Endothelial cell of umbilical vein (primary cell): ENCODE results near the gene HDHD5. TPM values are rescaled to one million over a fixed set of nuclear protein-coding genes. Genes with fewer than 3 reads are reported as not detected.

Experiments used
- BruUV-seq: library from RNA; stranded (reverse); fragments of 400-500 nt; replicated peaks from 2 replicates; lab custom pipeline; 2021; lab: Mats Ljungman, UMichigan
- CTCF ChIA-PET: fragments of 300-600, 350-600 bp; sonication (Branson Sonifier 250); formaldehyde crosslinking; loops from one replicate; lab custom pipeline; 2021; ENCODE audit warnings: antibody characterized with exemption, inconsistent platforms; lab: Charles Lee
- POLR2A ChIA-PET: fragments of 300-600, 350-600 bp; sonication (Branson Sonifier 250); formaldehyde crosslinking; loops from one replicate; lab custom pipeline; 2021; ENCODE audit warnings: antibody characterized with exemption, inconsistent platforms; lab: Charles Lee
- DNase-seq: peaks from one replicate; pipeline ENCODE4 v3.0.0-alpha.2; 2011; ENCODE audit warnings: low read depth, low spot score
- FAIRE-seq: peaks from 2 replicates; lab custom pipeline; 2011; peaks lifted over from hg19 to GRCh38; lab: Jason Lieb, UNC
- H2AFZ ChIP-seq: 2 replicates; pipeline ENCODE4 v1.6.0; 2012; ENCODE audit warnings: low read depth, low read length, control low read depth, inconsistent platforms
- H3K27ac ChIP-seq: 2 replicates; pipeline ENCODE4 v1.5.1; 2011; ENCODE audit warnings: low read depth, mild to moderate bottlenecking, control low read depth, low read length, moderate library complexity; ENCODE audit not compliant: insufficient read depth
- H3K27me3 ChIP-seq, 2 experiments: 2 replicates each; pipeline versions ENCODE4 v1.6.0 to v1.6.1; 2011; ENCODE audit warnings: low read length in 2 of 2, mixed read lengths in 1 of 2; ENCODE audit not compliant: control insufficient read depth in 2 of 2, insufficient read depth in 2 of 2
- H3K36me3 ChIP-seq, 2 experiments: 2 replicates in 1 of 2; 3 replicates in 1 of 2; pipeline ENCODE4 v1.5.1; 2011; ENCODE audit warnings: low read length in 2 of 2, mild to moderate bottlenecking in 1 of 2, moderate library complexity in 1 of 2; ENCODE audit not compliant: control insufficient read depth in 2 of 2, insufficient read depth in 2 of 2; ENCODE audit errors: extremely low read depth in 1 of 2
- H3K4me1 ChIP-seq: 3 replicates; pipeline ENCODE4 v1.5.1; 2011; ENCODE audit warnings: mild to moderate bottlenecking, low read length; ENCODE audit not compliant: control insufficient read depth, insufficient read depth; ENCODE audit errors: extremely low read depth
- H3K4me2 ChIP-seq: 2 replicates; pipeline ENCODE4 v1.6.1; 2011; ENCODE audit warnings: low read length, control low read depth, mixed read lengths; ENCODE audit not compliant: insufficient read depth
- H3K4me3 ChIP-seq, 3 experiments: fragments of 200-600 bp in 1 of 3; sonication (generic), shearing (Covaris generic) in 1 of 3; replicated peaks in 1 of 3; 2 replicates each; pipeline ENCODE4 v1.5.1; 2011 to 2016; ENCODE audit warnings: control low read depth in 3 of 3, low read length in 3 of 3, mild to moderate bottlenecking in 2 of 3, inconsistent platforms in 1 of 3, low read depth in 1 of 3, moderate library complexity in 1 of 3; ENCODE audit not compliant: insufficient read depth in 1 of 3
- H3K79me2 ChIP-seq: 2 replicates; pipeline ENCODE4 v1.6.0; 2012; ENCODE audit warnings: low read length, inconsistent platforms; ENCODE audit not compliant: control insufficient read depth, insufficient read depth
- H3K9ac ChIP-seq: replicated peaks from 2 replicates; pipeline ENCODE3; 2011; ENCODE audit warnings: low read length, control low read depth; ENCODE audit not compliant: insufficient read depth; ENCODE audit errors: extremely low read depth
- H3K9me1 ChIP-seq: replicated peaks from 3 replicates; pipeline ENCODE4 v1.6.0; 2011; ENCODE audit warnings: mild to moderate bottlenecking, low read length; ENCODE audit not compliant: control insufficient read depth, insufficient read depth; ENCODE audit errors: extremely low read depth
- H3K9me3 ChIP-seq: replicated peaks from 2 replicates; pipeline ENCODE4 v1.5.1; 2012; ENCODE audit warnings: low read length, inconsistent platforms; ENCODE audit not compliant: control insufficient read depth, insufficient read depth
- H4K20me1 ChIP-seq: replicated peaks from 2 replicates; pipeline ENCODE3; 2011; ENCODE audit warnings: mild to moderate bottlenecking, low read length; ENCODE audit not compliant: control insufficient read depth, insufficient read depth; ENCODE audit errors: extremely low read depth
- CTCF ChIP-seq, 2 donors: IDR thresholded peaks; 1 replicate in 1 of 2; 2 replicates in 1 of 2; pipeline ENCODE4 v1.5.1; 2011; ENCODE audit warnings: low read length in 2 of 2, mild to moderate bottlenecking in 2 of 2, moderate library complexity in 2 of 2, control low read depth in 1 of 2, inconsistent platforms in 1 of 2, low read depth in 1 of 2; ENCODE audit not compliant: insufficient read depth in 1 of 2; ENCODE audit errors: extremely low read depth in 1 of 2
- EZH2 ChIP-seq: IDR thresholded peaks from 2 replicates; pipeline ENCODE4 v1.6.1; 2012; ENCODE audit warnings: borderline replicate concordance, low read depth, mild to moderate bottlenecking, moderate library complexity, low read length, inconsistent platforms; ENCODE audit not compliant: severe bottlenecking
- FOS ChIP-seq: IDR thresholded peaks from 2 replicates; pipeline ENCODE4 v1.6.1; 2011; ENCODE audit warnings: mild to moderate bottlenecking, low read length, moderate library complexity, borderline replicate concordance; ENCODE audit not compliant: insufficient read depth
- GATA2 ChIP-seq: IDR thresholded peaks from 2 replicates; pipeline ENCODE4 v1.7.0; 2011; ENCODE audit warnings: low read depth, mild to moderate bottlenecking, moderate library complexity, mixed read lengths, low read length; ENCODE audit not compliant: insufficient read length, insufficient read depth
- POLR2A ChIP-seq: IDR thresholded peaks from 2 replicates; pipeline ENCODE4 v1.6.1; 2012; ENCODE audit warnings: low read depth, mild to moderate bottlenecking, control low read depth, low read length
- POLR2AphosphoS5 ChIP-seq: IDR thresholded peaks from 2 replicates; pipeline ENCODE4 v1.6.1; 2012; ENCODE audit warnings: low read depth, mild to moderate bottlenecking, control low read depth, low read length, moderate library complexity; ENCODE audit not compliant: insufficient read depth
- dilution Hi-C: fragments of 300-500 bp; cut with MboI; formaldehyde crosslinking; loops from one replicate; pipeline ENCODE4 v1.15.0; 2019; ENCODE audit warnings: low sequenced_read_pairs; ENCODE audit not compliant: extremely low pct_ligation_motif_present
- intact Hi-C: fragments of 100-400 bp; cut with micrococcal nuclease; formaldehyde crosslinking; loops from one replicate; pipeline ENCODE4 v1.10.0; 2022
- polyA plus RNA-seq, 4 experiments: library from polyadenylated mRNA; depleted of rRNA in 3 of 4; stranded (reverse) in 3 of 4; unstranded in 1 of 4; fragments of >200 nt; gene quantifications; 2 replicates each; pipeline versions ENCODE4 v1.2.1 to v1.2.3, GENCODE V29; 2011 to 2012; ENCODE audit warnings: missing spikeins in 1 of 4
- total RNA-seq: library from RNA; stranded (reverse); gene quantifications from 2 replicates; pipeline ENCODE4 v1.2.3, GENCODE V29; 2021

The HDHD5 gene
- total and polyA plus RNA-seq, 2 donors (not counting 3 experiments of a cell fraction or from before 2014, with no cell fraction given): 28.1 to 54.1 TPM

- ChIA-PET POLR2A (no interaction called here), CTCF (interaction anchor here (1.3 kb wide), 1 partner anchor 380 kb away, joined by 3 read pairs; no protein-coding TSS in a partner anchor)
- Histone ChIP-seq H4K20me1 (no peaks in the 10 kb centered on the region), H3K36me3 (no peaks in the 10 kb centered on the region), H3K27ac (no peak within 1 kb of the TSS), H3K9ac (no peak within 1 kb of the TSS), H3K9me1 (no peaks in the 10 kb centered on the region), H3K9me3 (no peaks in the 10 kb centered on the region), H2AFZ (peak within 1 kb of the TSS; percentile 64), H3K4me2 (peak within 1 kb of the TSS; percentile 55), H3K4me1 (peaks cover 6% of the 10 kb centered on the region), H3K27me3 (peaks cover 22 to 25% of the 10 kb centered on the region in 2 experiments), H3K4me3 (peak within 1 kb of the TSS; percentile 16 to 36 (median 33)), H3K79me2 (no peaks in the 10 kb centered on the region)
- FAIRE-seq: no peak
- DNase-seq: peak; percentile 23
- dilution Hi-C loops (no loop called here), intact Hi-C loops (loop anchor here (1.0 kb wide), 1 partner anchor 38 kb away; the partner anchor contains the start of gene HDHD5)
- TF ChIP-seq CTCF (IDR thresholded peaks at IDR 0.05; ENCODE audit: extremely low read depth in 1 of 2, insufficient read depth in 1 of 2, low read depth in 1 of 2, low read length in 2 of 2) (no peak), POLR2AphosphoS5 (no peak), EZH2 (peak; percentile 22), POLR2A (no peak), FOS (no peak), GATA2 (no peak)
- no TSS peak for BruUV-seq
Observed at GRCh38 chr22:17121233-17122195, 37.6 kb downstream of the HDHD5 start, which contains the start of gene TMEM121B. TMEM121B (minus strand) TSS chr22:17121360; CDS start chr22:17121127, 233 bp downstream.
